Tibial artery (tissue), 4 donors: ENCODE data around the gene FRMD4A.

Experiments used
- DNase-seq, 2 donors: peaks; one replicate each; pipeline ENCODE4 v3.0.0-alpha.2; 2019
- H3K27ac ChIP-seq, 2 donors: fragments of 200-600 bp; sonication (generic) in 1 of 2; 1 replicate in 1 of 2; 2 replicates in 1 of 2; pipeline ENCODE4 v1.5.1; 2018 to 2019; ENCODE audit warnings: mild to moderate bottlenecking in 1 of 2
- H3K27me3 ChIP-seq, 2 donors: fragments of 200-600 bp; sonication (generic) in 1 of 2; one replicate each; pipeline versions ENCODE4 v1.5.1 to v1.6.0; 2016 to 2019
- H3K36me3 ChIP-seq, 3 donors: fragments of 200-600 bp; sonication (generic) in 2 of 3; one replicate each; pipeline ENCODE4 v1.5.1; 2016 to 2019; ENCODE audit warnings: mild to moderate bottlenecking in 2 of 3
- H3K4me1 ChIP-seq, 4 donors: fragments of 200-600 bp; sonication (generic) in 2 of 4; 1 replicate in 3 of 4; 2 replicates in 1 of 4; pipeline ENCODE4 v1.5.1; 2016 to 2019
- H3K4me3 ChIP-seq, 2 donors: fragments of 200-600 bp; sonication (generic) in 1 of 2; 1 replicate in 1 of 2; 2 replicates in 1 of 2; pipeline ENCODE4 v1.5.1; 2018 to 2019; ENCODE audit warnings: mild to moderate bottlenecking in 2 of 2
- H3K9me3 ChIP-seq, 3 donors: fragments of 200-600 bp; sonication (generic) in 1 of 3; one replicate each; pipeline ENCODE4 v1.5.1; 2016 to 2019
- intact Hi-C: fragments of 100-400 bp; cut with DNase I; formaldehyde crosslinking; loops from one replicate; pipeline ENCODE4 v1.15.0; 2023; ENCODE audit warnings: low total_unique reads
- TF ChIP-seq, protein P1 (sequence below), 2 experiments: fragments of 200-600 bp in 1 of 2; fragments of 450-650 bp in 1 of 2; IDR thresholded peaks; one replicate each; pipeline ENCODE4 v1.5.1; 2017 to 2019; ENCODE audit warnings: antibody characterized with exemption in 2 of 2, mild to moderate bottlenecking in 1 of 2, moderate library complexity in 1 of 2

FRMD4A gene

DNA sequence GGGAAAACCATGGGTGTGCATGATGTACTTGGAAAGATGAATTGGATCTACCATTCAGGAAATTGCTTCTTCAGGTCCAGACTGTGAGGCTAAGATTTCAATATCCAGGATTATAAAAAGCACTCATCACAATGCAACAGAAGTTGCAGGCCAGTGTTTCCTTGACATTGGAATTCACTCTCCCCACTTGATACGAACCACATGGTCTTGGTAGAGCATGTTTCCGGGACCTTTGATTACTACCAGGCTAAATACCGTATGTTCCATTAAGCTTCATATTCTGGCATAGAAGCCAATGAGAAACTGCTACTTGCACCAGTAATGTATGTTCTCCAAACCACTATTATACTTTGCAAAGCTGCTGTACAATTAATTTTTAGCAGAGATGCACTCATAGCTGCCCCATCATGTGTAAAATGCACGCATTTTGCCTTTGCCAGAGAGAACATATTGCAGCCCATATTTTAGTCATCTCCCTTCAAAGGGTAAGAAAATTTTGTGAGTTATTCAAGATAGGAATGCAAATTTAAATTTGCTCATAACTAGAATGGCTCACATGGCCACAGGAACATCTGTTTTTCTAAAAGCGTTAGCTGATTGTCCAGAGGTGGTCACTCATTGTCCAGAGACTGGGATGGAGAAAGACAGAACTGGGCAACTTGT, 8.1 kb downstream of the FRMD4A start:
- Histone ChIP-seq H3K36me3 (no peaks in the 10 kb centered on the region), H3K27me3 (peaks cover 0 to 29% of the 10 kb centered on the region in 2 donors), H3K4me3 (no peak overlapping the region), H3K27ac (no peak overlapping the region), H3K9me3 (no peaks in the 10 kb centered on the region), H3K4me1 (no peaks in the 10 kb centered on the region)
- DNase-seq: no peak
- TF ChIP-seq, protein P1, sequence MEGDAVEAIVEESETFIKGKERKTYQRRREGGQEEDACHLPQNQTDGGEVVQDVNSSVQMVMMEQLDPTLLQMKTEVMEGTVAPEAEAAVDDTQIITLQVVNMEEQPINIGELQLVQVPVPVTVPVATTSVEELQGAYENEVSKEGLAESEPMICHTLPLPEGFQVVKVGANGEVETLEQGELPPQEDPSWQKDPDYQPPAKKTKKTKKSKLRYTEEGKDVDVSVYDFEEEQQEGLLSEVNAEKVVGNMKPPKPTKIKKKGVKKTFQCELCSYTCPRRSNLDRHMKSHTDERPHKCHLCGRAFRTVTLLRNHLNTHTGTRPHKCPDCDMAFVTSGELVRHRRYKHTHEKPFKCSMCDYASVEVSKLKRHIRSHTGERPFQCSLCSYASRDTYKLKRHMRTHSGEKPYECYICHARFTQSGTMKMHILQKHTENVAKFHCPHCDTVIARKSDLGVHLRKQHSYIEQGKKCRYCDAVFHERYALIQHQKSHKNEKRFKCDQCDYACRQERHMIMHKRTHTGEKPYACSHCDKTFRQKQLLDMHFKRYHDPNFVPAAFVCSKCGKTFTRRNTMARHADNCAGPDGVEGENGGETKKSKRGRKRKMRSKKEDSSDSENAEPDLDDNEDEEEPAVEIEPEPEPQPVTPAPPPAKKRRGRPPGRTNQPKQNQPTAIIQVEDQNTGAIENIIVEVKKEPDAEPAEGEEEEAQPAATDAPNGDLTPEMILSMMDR (IDR thresholded peaks at IDR 0.05): no peak
- intact Hi-C loops: no loop called here

DNA sequence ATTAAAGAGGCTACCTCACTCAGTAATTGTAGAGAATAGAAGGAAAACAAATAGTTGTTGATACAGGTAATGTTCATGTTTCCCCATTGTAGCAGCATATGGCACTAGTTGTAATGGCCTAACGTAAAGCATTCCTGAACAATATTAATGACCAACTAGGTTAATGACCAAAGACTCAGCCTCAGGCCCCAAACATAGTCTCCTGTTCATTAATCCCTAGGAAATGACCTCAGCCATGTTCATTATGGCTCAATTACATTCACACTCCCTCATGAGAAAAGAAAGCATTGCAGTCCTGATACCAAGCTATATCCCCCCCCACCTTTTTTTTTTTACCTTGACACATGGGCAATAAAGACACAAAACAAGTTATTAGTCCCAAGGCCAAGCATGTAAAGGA, 12.7 kb downstream of the FRMD4A start:
- DNase-seq: no peak

DNA sequence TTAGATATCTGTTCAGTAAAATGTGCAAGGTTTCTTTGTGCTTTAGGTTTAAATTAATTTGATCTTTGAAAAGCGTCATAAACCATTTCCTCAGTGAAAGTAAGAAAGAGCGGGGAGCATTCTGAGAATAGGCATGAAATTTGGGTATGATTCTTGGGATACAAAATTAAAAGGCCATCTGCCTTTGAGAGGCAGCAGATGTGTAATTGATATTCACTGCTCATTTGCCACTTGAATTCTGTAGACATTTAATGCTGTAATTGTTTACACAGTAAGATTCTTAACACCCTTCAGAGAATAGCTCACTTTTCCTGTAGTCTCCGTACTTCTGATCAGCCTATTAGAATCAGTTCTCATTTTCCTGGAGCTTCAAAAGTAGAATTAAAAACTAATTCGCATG, 18.7 kb downstream of the FRMD4A start:
- intact Hi-C loops: no loop called here
- no peak overlapping the region for H3K4me3 ChIP-seq
- H3K9me3 ChIP-seq: no peaks in the 10 kb centered on the region
- TF ChIP-seq, protein P1 (IDR thresholded peaks at IDR 0.05): no peak
- H3K27me3 ChIP-seq: peaks cover 0 to 12% of the 10 kb centered on the region in 2 donors
- H3K27ac ChIP-seq: no peak overlapping the region
- no peaks in the 10 kb centered on the region for H3K36me3 ChIP-seq
- DNase-seq: no peak
- no peaks in the 10 kb centered on the region for H3K4me1 ChIP-seq

More for the DNA sequence above, 12.7 kb downstream of the FRMD4A start:
- TF ChIP-seq, protein P1 (IDR thresholded peaks at IDR 0.05): no peak
- H3K4me1 ChIP-seq: no peaks in the 10 kb centered on the region
- H3K27me3 ChIP-seq: peaks cover 0 to 20% of the 10 kb centered on the region in 2 donors
- H3K9me3 ChIP-seq: no peaks in the 10 kb centered on the region
- H3K36me3 ChIP-seq: no peaks in the 10 kb centered on the region
- intact Hi-C loops: no loop called here
- no peak overlapping the region for H3K27ac ChIP-seq
- no peak overlapping the region for H3K4me3 ChIP-seq

DNA sequence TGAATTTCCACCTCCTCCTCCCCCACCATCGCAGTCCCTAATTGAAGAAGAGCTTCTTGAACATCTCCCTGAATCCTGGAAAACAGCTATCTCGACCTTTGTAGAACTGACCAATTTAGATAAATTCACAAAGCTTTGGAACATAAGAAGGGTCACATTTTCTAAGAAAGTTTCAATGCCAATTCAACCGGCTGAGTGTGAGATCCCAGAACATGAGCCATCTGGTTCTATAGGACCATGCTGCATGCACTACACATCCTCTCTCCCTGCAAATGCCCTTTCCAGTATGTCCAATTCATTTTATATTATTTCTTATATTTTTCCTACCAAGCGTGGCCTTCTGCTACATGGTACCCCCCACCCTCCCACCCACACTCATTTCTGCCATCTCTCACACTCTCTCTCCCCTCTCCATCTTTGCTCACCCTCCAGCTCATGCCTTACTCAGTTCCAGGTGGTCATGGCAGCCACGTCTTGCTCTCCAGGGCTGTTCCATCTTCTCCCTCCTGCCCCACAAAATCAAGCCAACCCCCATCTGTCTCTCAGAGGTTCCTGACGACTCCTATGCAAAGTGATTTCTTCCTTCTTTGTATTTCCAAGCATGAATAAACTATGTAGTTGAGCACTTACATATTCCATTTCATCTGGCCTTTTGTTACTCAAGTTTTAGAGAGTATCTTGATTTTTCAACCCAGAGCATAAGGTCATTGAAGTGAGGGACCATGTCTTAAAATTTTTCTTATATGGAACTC, 19.3 kb downstream of the FRMD4A start:
- intact Hi-C loops: no loop called here
- DNase-seq: no peak
- Histone ChIP-seq H3K36me3 (no peaks in the 10 kb centered on the region), H3K27ac (no peak overlapping the region), H3K4me1 (no peaks in the 10 kb centered on the region), H3K27me3 (peaks cover 0 to 12% of the 10 kb centered on the region in 2 donors), H3K4me3 (no peak overlapping the region), H3K9me3 (no peaks in the 10 kb centered on the region)
- TF ChIP-seq, protein P1 (IDR thresholded peaks at IDR 0.05): no peak

DNA sequence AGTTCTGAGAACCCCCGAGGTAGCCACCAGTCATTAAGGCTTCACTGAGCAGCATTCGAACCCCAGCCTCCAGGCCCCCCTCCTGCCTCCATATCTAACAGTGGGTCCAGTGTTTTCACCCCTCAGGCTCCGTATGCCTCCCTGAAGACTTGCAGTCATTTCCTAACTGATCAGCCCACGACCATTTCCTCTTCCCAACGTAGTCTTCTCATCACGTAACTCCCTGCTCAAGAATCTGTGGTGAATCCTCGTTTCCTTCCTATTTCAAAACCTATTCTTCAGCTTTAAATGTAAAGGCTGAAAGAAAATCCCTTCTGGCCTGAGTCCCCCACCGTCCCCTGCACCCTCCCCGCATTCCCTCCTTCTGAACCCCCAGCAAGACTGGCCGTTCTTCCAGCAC, 21.1 kb downstream of the FRMD4A start:
- TF ChIP-seq, protein P1 (IDR thresholded peaks at IDR 0.05): no peak
- H3K27ac ChIP-seq: no peak overlapping the region
- no peaks in the 10 kb centered on the region for H3K9me3 ChIP-seq
- H3K4me3 ChIP-seq: no peak overlapping the region
- no peak for DNase-seq
- intact Hi-C loops: no loop called here
- H3K4me1 ChIP-seq: no peaks in the 10 kb centered on the region
- peaks cover 0 to 8% of the 10 kb centered on the region in 2 donors for H3K27me3 ChIP-seq
- H3K36me3 ChIP-seq: no peaks in the 10 kb centered on the region
